HepG2 (cell line): ENCODE measurements around the gene MTA1. TPM values are rescaled to one million over a fixed set of nuclear protein-coding genes. Genes with fewer than 3 reads are reported as not detected.

Experiments
- ATAC-seq: fragments of 200-7000 bp; cut with Tn5 transposase; 3 replicates; pipeline ENCODE4 v1.9.1; 2020; ENCODE audit warnings: mild to moderate bottlenecking, moderate library complexity
- BruUV-seq: library from RNA; stranded (reverse); fragments of 400-500 nt; replicated peaks from 2 replicates; lab custom pipeline; 2021; lab: Mats Ljungman, UMichigan
- CTCF ChIA-PET: fragments of 300-600 bp; formaldehyde crosslinking; extraction: SDS; loops from one replicate; lab custom pipeline; 2021; ENCODE audit warnings: low total read pairs, inconsistent platforms, low intra/inter-chr PET ratio; lab: Yijun Ruan, JAX
- POLR2A ChIA-PET: fragments of 350-600 bp; sonication (Branson Sonifier 250); formaldehyde crosslinking; loops from one replicate; lab custom pipeline; 2020; ENCODE audit warnings: antibody characterized with exemption, inconsistent platforms; lab: Yijun Ruan, JAX
- DNase-seq: peaks from one replicate; pipeline ENCODE4 v3.0.0-alpha.2; 2015; ENCODE audit warnings: low spot score
- FAIRE-seq: peaks from 3 replicates; lab custom pipeline; 2011; peaks lifted over from hg19 to GRCh38; lab: Jason Lieb, UNC
- H2AFZ ChIP-seq: one replicate; pipeline ENCODE4 v1.6.1; 2011; ENCODE audit warnings: low read length, inconsistent platforms
- H3K27ac ChIP-seq: fragments of 300-600 bp; 3 replicates; pipeline ENCODE4 v1.8.0; 2011; ENCODE audit warnings: mixed run types, mild to moderate bottlenecking, mixed read lengths, low read length, inconsistent platforms; ENCODE audit not compliant: insufficient read depth; ENCODE audit errors: extremely low read length
- H3K27me3 ChIP-seq, 2 experiments: fragments of 200-600 bp in 1 of 2; 2 replicates in 1 of 2; 3 replicates in 1 of 2; pipeline versions ENCODE4 v1.6.0 to v1.8.0; 2011; ENCODE audit warnings: low read length in 2 of 2, mild to moderate bottlenecking in 2 of 2, moderate library complexity in 2 of 2, inconsistent platforms in 1 of 2; ENCODE audit not compliant: insufficient read depth in 2 of 2, control insufficient read depth in 1 of 2
- H3K36me3 ChIP-seq, 2 experiments: fragments of 200-600 bp in 1 of 2; replicated peaks in 1 of 2; 2 replicates in 1 of 2; 3 replicates in 1 of 2; pipeline versions ENCODE4 v1.5.1 to v1.8.0; 2011; ENCODE audit warnings: low read length in 2 of 2, inconsistent platforms in 1 of 2; ENCODE audit not compliant: insufficient read depth in 2 of 2, control insufficient read depth in 1 of 2
- H3K4me1 ChIP-seq: 2 replicates; pipeline ENCODE4 v1.5.1; 2012; ENCODE audit warnings: low read length, inconsistent platforms; ENCODE audit not compliant: insufficient read depth
- H3K4me2 ChIP-seq: 2 replicates; pipeline ENCODE4 v1.6.0; 2011; ENCODE audit warnings: low read depth, low read length, inconsistent platforms
- H3K4me3 ChIP-seq, 3 experiments: fragments of 200-600 bp in 1 of 3; sonication (generic), shearing (Covaris generic) in 1 of 3; replicated peaks in 1 of 3; 2 replicates each; pipeline ENCODE4 v1.5.1; 2011 to 2016; ENCODE audit warnings: low read length in 3 of 3, inconsistent platforms in 2 of 3, low read depth in 2 of 3, mild to moderate bottlenecking in 2 of 3, control low read depth in 1 of 3, mixed read lengths in 1 of 3; ENCODE audit not compliant: insufficient read depth in 1 of 3
- H3K79me2 ChIP-seq: one replicate; pipeline ENCODE4 v1.6.1; 2011; ENCODE audit warnings: low read length, inconsistent platforms; ENCODE audit not compliant: insufficient read depth
- H3K9ac ChIP-seq: 2 replicates; pipeline ENCODE4 v1.6.0; 2011; ENCODE audit warnings: mild to moderate bottlenecking, low read depth, low read length, inconsistent platforms; ENCODE audit not compliant: insufficient read depth
- H3K9me3 ChIP-seq: 2 replicates; pipeline ENCODE4 v1.5.1; 2012; ENCODE audit warnings: mild to moderate bottlenecking, low read length
- H4K20me1 ChIP-seq: 2 replicates; pipeline ENCODE4 v1.6.0; 2011; ENCODE audit warnings: inconsistent platforms, mild to moderate bottlenecking, low read length, moderate library complexity; ENCODE audit not compliant: insufficient read depth
- ASH2L ChIP-seq: fragments of 300-600, 200-600 bp; sonication (generic); IDR thresholded peaks from 2 replicates; pipeline ENCODE4 v1.7.0; 2017; ENCODE audit warnings: low read depth, mild to moderate bottlenecking, moderate library complexity, mixed read lengths, low read length; ENCODE audit not compliant: insufficient read length
- CREB1 ChIP-seq, 2 experiments: fragments of 450-650 bp in 1 of 2; IDR thresholded peaks; 2 replicates each; pipeline ENCODE4 v1.6.1; 2016 to 2017; ENCODE audit warnings: control low read depth in 1 of 2, mild to moderate bottlenecking in 1 of 2, missing compliant biosample characterization in 1 of 2, missing genetic modification characterization in 1 of 2
- DMTF1 ChIP-seq: sonication (generic); formaldehyde crosslinking; IDR thresholded peaks from 2 replicates; pipeline ENCODE4 v1.4.0; 2020; ENCODE audit warnings: mild to moderate bottlenecking, missing genetic modification reagents
- EED ChIP-seq: sonication (generic); formaldehyde crosslinking; IDR thresholded peaks from 2 replicates; pipeline ENCODE4 v1.5.0; 2020; ENCODE audit warnings: mild to moderate bottlenecking, missing genetic modification reagents
- KDM5B ChIP-seq: sonication (generic); formaldehyde crosslinking; IDR thresholded peaks from 2 replicates; pipeline ENCODE4 v1.4.0; 2020; ENCODE audit warnings: missing genetic modification reagents, mild to moderate bottlenecking, borderline replicate concordance
- MXD1 ChIP-seq: sonication (generic); formaldehyde crosslinking; IDR thresholded peaks from 2 replicates; pipeline ENCODE4 v1.4.0; 2020; ENCODE audit warnings: mild to moderate bottlenecking, missing genetic modification reagents
- RCOR2 ChIP-seq: IDR thresholded peaks from 2 replicates; pipeline ENCODE4 v1.6.1; 2016; ENCODE audit warnings: missing biosample characterization, missing genetic modification reagents
- XRCC5 ChIP-seq: fragments of 200-400 bp; formaldehyde crosslinking; optimal IDR thresholded peaks from 2 replicates; pipeline ENCODE3; 2017; ENCODE audit warnings: mild to moderate bottlenecking, low read length
- ZBTB42 ChIP-seq: sonication (generic); formaldehyde crosslinking; IDR thresholded peaks from 2 replicates; pipeline ENCODE4 v1.5.0; 2020; ENCODE audit warnings: mild to moderate bottlenecking, missing genetic modification reagents
- ZFY ChIP-seq: sonication (generic); formaldehyde crosslinking; IDR thresholded peaks from 2 replicates; pipeline ENCODE4 v1.4.0; 2020; ENCODE audit warnings: missing genetic modification reagents
- ZNF430 ChIP-seq: sonication (generic); formaldehyde crosslinking; IDR thresholded peaks from 2 replicates; pipeline ENCODE4 v1.9.0; 2021; ENCODE audit warnings: mild to moderate bottlenecking, missing genetic modification reagents
- ZNF549 ChIP-seq: sonication (generic); formaldehyde crosslinking; IDR thresholded peaks from 2 replicates; pipeline ENCODE4 v1.5.0; 2020; ENCODE audit warnings: missing genetic modification reagents
- ZNF574 ChIP-seq: sonication (generic); formaldehyde crosslinking; IDR thresholded peaks from 2 replicates; pipeline ENCODE4 v1.4.0; 2020; ENCODE audit warnings: missing genetic modification reagents
- ZNF724P ChIP-seq: sonication (generic); formaldehyde crosslinking; IDR thresholded peaks from 2 replicates; pipeline ENCODE4 v1.8.0; 2022; ENCODE audit warnings: missing genetic modification reagents, borderline replicate concordance
- ZNF746 ChIP-seq: sonication (generic); formaldehyde crosslinking; IDR thresholded peaks from 2 replicates; pipeline ENCODE4 v1.8.0; 2022; ENCODE audit warnings: mild to moderate bottlenecking, missing genetic modification reagents
- ZNF83 ChIP-seq: sonication (generic); formaldehyde crosslinking; IDR thresholded peaks from 2 replicates; pipeline ENCODE4 v1.4.0; 2020; ENCODE audit warnings: missing genetic modification reagents, mild to moderate bottlenecking, borderline replicate concordance
- WGBS: methylation state at CpG from one replicate; pipeline ENCODE4 v1.1.6; 2017; ENCODE audit warnings: low lambda C conversion rate; 5-methylcytosine and 5-hydroxymethylcytosine counted together
- in situ Hi-C: cut with HindIII; loops from 2 replicates; pipeline ENCODE4 v1.10.0; 2017; ENCODE audit warnings: low pct_unique_long_range_greater_than_20kb; ENCODE audit not compliant: extremely low pct_ligation_motif_present
- intact Hi-C: fragments of 100-400 bp; cut with micrococcal nuclease; formaldehyde crosslinking; loops from one replicate; pipeline ENCODE4 v1.10.0; 2022; ENCODE audit not compliant: unreplicated experiment
- polyA plus RNA-seq, 8 experiments: library from polyadenylated mRNA; depleted of rRNA in 3 of 8; stranded (reverse) in 7 of 8; unstranded in 1 of 8; fragments of >200 nt; fragmentation: Illumina TruSeq in 4 of 8; extraction: Trizol in 4 of 8; gene quantifications; 2 replicates each; pipeline versions ENCODE4 v1.2.1 to v1.2.3, GENCODE V29; 2011 to 2016; ENCODE audit warnings: low read depth in 4 of 8, missing spikeins in 1 of 8, mixed read lengths in 1 of 8; ENCODE audit not compliant: insufficient read depth in 1 of 8
- total RNA-seq, 5 experiments: library from RNA; depleted of rRNA; stranded (reverse); fragments of >200 nt; fragmentation: Illumina TruSeq; extraction: Trizol; gene quantifications; 2 replicates each; pipeline ENCODE4 v1.2.3, GENCODE V29; 2016; ENCODE audit warnings: low read depth in 1 of 5

The MTA1 gene
- total and polyA plus RNA-seq, 2 of the 13 experiments (the other 11 are each of a cell fraction or from before 2014, with no cell fraction given) = 35.2 to 85.8 TPM

- TF ChIP-seq ZNF574 = no peak
- TF ChIP-seq XRCC5 = peak; percentile 24
- peak; percentile 71; the same call in 1 of the 2 replicates for TF ChIP-seq KDM5B (CRISPR knock-in tag)
Measured at GRCh38 chr14:105489542-105490266, 70.1 kb downstream of the MTA1 start (continued).

- no CpG with 5 or more reads among the region's 33 CpGs for WGBS
- in situ Hi-C loops = no loop called here
- Histone ChIP-seq H3K79me2 (peaks cover 10% of the 10 kb centered on the region), H4K20me1 (no peaks in the 10 kb centered on the region), H3K36me3 (peaks cover 0 to 3% of the 10 kb centered on the region in 2 experiments; a peak in 1 of 5 replicates), H2AFZ (no peak overlapping the region), H3K27me3 (peaks cover 0 to 4% of the 10 kb centered on the region in 2 experiments; a peak in 2 of 5 replicates), H3K9ac (peak overlapping the region; percentile 84), H3K4me2 (peak overlapping the region; percentile 97), H3K27ac (peak overlapping the region; percentile 92), H3K4me1 (peaks cover 68% of the 10 kb centered on the region), H3K9me3 (no peaks in the 10 kb centered on the region), H3K4me3 (peak overlapping the region; percentile 59 to 79 (median 70); a peak in 5 of 6 replicates)
- ATAC-seq = no peak
- no TSS peak for BruUV-seq
- POLR2A ChIA-PET = interaction anchor here (0.7 to 1.5 kb wide), 6 partner anchors 9 to 176 kb away, joined by 3 to 10 read pairs (median 4); partner anchors contain the start of gene PACS2
- intact Hi-C loops = loop anchor here (10.0 kb wide), 1 partner anchor 175 kb away; the partner anchor contains the start of gene PACS2
- FAIRE-seq = no peak
- no peak for DNase-seq
- CTCF ChIA-PET = interaction anchor here (0.9 to 3.6 kb wide), 5 partner anchors 9 to 119 kb away, joined by 3 to 24 read pairs (median 7); no protein-coding TSS in a partner anchor
- TF ChIP-seq ZNF549 (CRISPR knock-in tag) = no peak
- no peak for TF ChIP-seq ASH2L
- no peak for TF ChIP-seq EED (CRISPR knock-in tag)
- no peak for TF ChIP-seq CREB1 (IDR thresholded peaks at IDR 0.05)
- no peak for TF ChIP-seq CREB1 (CRISPR knock-in tag; IDR thresholded peaks at IDR 0.05)
- no peak for TF ChIP-seq MXD1 (CRISPR knock-in tag)
- TF ChIP-seq RCOR2 (CRISPR knock-in tag) = no peak
- 0 out of 2 replicates have a peak, but pooled peaks have one; percentile 10 for TF ChIP-seq ZNF430 (CRISPR knock-in tag)
- TF ChIP-seq ZBTB42 (CRISPR knock-in tag) = no peak
- 0 out of 2 replicates have a peak, but pooled peaks have one; percentile 52 for TF ChIP-seq DMTF1
- TF ChIP-seq ZFY = peak; percentile 1; the same call in 1 of the 2 replicates
- no peak for TF ChIP-seq ZNF724P (CRISPR knock-in tag)
- no peak for TF ChIP-seq ZNF746 (CRISPR knock-in tag)
- TF ChIP-seq ZNF83 (CRISPR knock-in tag) = no peak
Measured at GRCh38 chr14:105490267-105490571, 70.6 kb downstream of the MTA1 start.
